ENCODE data around the gene PRSS37. TPM values are rescaled to one million over a fixed set of nuclear protein-coding genes. Genes with fewer than 3 reads are reported as not detected.

PRSS37 gene
- total RNA-seq, 1 experiment from 2014 or later, result not detected

DNA sequence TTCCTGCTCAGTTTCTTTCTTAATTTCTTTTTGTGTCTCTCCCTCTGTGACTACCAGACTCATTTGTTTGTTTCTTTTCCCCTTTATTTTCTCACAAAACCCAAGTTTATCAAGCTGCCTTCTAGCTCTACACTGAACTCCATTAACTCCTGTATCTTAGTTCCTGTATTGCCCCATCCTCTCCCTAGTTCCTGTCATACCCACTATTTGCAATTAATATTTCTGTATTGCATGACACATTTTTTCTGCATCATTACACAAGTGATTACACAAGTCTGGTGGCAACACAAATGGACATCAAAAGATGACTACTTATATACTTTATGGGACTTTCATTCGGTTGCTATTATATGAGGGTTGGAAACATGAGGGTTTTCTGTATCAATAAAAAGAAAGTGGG lies 48.0 kb upstream of the PRSS37 start:
- H3K4me1 ChIP-seq (ENCODE audit: insufficient read depth, low read length), result no peaks in the 10 kb centered on the region
- H4K5ac ChIP-seq (ENCODE audit: insufficient read length, low read depth, low read length), result no peak overlapping the region
- H2AK5ac ChIP-seq (ENCODE audit: insufficient read length, low read length), result no peak overlapping the region
- H3K18ac ChIP-seq (ENCODE audit: insufficient read length, low read depth, low read length), result no peak overlapping the region
- H3K79me1 ChIP-seq (ENCODE audit: insufficient read depth, low read depth, low read length, poor library complexity, severe bottlenecking), result no peaks in the 10 kb centered on the region
- H3K27me3 ChIP-seq (ENCODE audit: insufficient read depth, low read length), result no peaks in the 10 kb centered on the region; the same call in 1 of the 2 replicates
- H3K14ac ChIP-seq (ENCODE audit: insufficient read depth, low read length), result no peak overlapping the region
- no peak overlapping the region for H3K4ac ChIP-seq (ENCODE audit: low read depth, low read length)
- H3K27ac Mint-ChIP-seq, result no peak overlapping the region
- no peak overlapping the region for H2AFZ ChIP-seq (ENCODE audit: low read length)
- no peak overlapping the region for H3K27ac ChIP-seq (ENCODE audit: insufficient read length, low read depth, low read length)
- H3K36me3 Mint-ChIP-seq (ENCODE audit: insufficient read depth in 1 of 3, low read depth in 3 of 3), result no peaks in the 10 kb centered on the region
- no peak overlapping the region for H3K23ac ChIP-seq (ENCODE audit: insufficient read length, low read depth, low read length)
- no peaks in the 10 kb centered on the region for H3K9me3 ChIP-seq (ENCODE audit: control insufficient read depth, low read depth, low read length)
- H2BK12ac ChIP-seq (ENCODE audit: insufficient read length, low read depth, low read length), result no peak overlapping the region
- H3K79me2 ChIP-seq (ENCODE audit: insufficient read depth, low read length), result no peaks in the 10 kb centered on the region
- H3K27me3 Mint-ChIP-seq (ENCODE audit: low read depth), result no peaks in the 10 kb centered on the region
- no peak overlapping the region for H2BK15ac ChIP-seq (ENCODE audit: low read depth, low read length)
- H3K56ac ChIP-seq (ENCODE audit: insufficient read length, low read depth, low read length), result no peak overlapping the region
- H2BK120ac ChIP-seq (ENCODE audit: low read depth, low read length, poor library complexity, severe bottlenecking), result no peak overlapping the region
- H3K9ac ChIP-seq (ENCODE audit: extremely low read depth, insufficient read length, low read length), result no peak overlapping the region
- no peak overlapping the region for H3T11ph ChIP-seq (ENCODE audit: low read length)
- whole genome bisulfite sequencing (ENCODE audit: extremely low coverage, insufficient read length, low lambda C conversion rate), result no CpG with 5 or more reads among the region's 1 CpG
- no peak overlapping the region for H3K4me3 Mint-ChIP-seq
- peaks cover 6 to 7% of the 10 kb centered on the region in 2 experiments for H3K4me1 Mint-ChIP-seq
- DNase-seq, result no peak
- no peak overlapping the region for H3K4me2 ChIP-seq (ENCODE audit: insufficient read depth, insufficient read length, low read length)
- H3K23me2 ChIP-seq (ENCODE audit: insufficient read length, low read depth, low read length, poor library complexity, severe bottlenecking), result no peaks in the 10 kb centered on the region
- H2BK5ac ChIP-seq (ENCODE audit: insufficient read length, low read length), result no peak overlapping the region
- H4K91ac ChIP-seq (ENCODE audit: insufficient read length, low read depth, low read length), result no peak overlapping the region
- H2BK20ac ChIP-seq (ENCODE audit: low read depth, low read length, poor library complexity, severe bottlenecking), result no peak overlapping the region
- TF ChIP-seq, protein P1, sequence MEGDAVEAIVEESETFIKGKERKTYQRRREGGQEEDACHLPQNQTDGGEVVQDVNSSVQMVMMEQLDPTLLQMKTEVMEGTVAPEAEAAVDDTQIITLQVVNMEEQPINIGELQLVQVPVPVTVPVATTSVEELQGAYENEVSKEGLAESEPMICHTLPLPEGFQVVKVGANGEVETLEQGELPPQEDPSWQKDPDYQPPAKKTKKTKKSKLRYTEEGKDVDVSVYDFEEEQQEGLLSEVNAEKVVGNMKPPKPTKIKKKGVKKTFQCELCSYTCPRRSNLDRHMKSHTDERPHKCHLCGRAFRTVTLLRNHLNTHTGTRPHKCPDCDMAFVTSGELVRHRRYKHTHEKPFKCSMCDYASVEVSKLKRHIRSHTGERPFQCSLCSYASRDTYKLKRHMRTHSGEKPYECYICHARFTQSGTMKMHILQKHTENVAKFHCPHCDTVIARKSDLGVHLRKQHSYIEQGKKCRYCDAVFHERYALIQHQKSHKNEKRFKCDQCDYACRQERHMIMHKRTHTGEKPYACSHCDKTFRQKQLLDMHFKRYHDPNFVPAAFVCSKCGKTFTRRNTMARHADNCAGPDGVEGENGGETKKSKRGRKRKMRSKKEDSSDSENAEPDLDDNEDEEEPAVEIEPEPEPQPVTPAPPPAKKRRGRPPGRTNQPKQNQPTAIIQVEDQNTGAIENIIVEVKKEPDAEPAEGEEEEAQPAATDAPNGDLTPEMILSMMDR (conservative IDR thresholded peaks at IDR 0.05), result no peak
- H3K9me3 Mint-ChIP-seq, result no peaks in the 10 kb centered on the region
- no peaks in the 10 kb centered on the region for H4K20me1 ChIP-seq (ENCODE audit: control insufficient read depth, insufficient read depth, insufficient read length)
- no peak overlapping the region for H4K8ac ChIP-seq (replicated peaks; ENCODE audit: insufficient read length, low read depth, low read length)

All from H9 (cell line).